Thoracic aorta (tissue), 2 donors: Measurements from ENCODE around the gene OSM. TPM values are rescaled to one million over a fixed set of nuclear protein-coding genes. Genes with fewer than 3 reads are reported as not detected.
"Not testable (repeated sequence)": the region's sequence is repeated elsewhere in the genome, so short reads cannot be mapped to it uniquely, and the experiment has no call there.

Experiments used
- ATAC-seq: fragments of 150-250 bp; one replicate; pipeline ENCODE4 v1.8.0; 2017; ENCODE audit warnings: low read depth; ENCODE audit not compliant: insufficient number of reproducible peaks, low FRiP score
- DNase-seq: peaks from one replicate; pipeline ENCODE4 v3.0.0-alpha.2; 2020; ENCODE audit warnings: low spot score
- H3K27ac ChIP-seq, 2 donors: fragments of 200-600 bp; sonication (generic); 1 replicate in 1 of 2; 2 replicates in 1 of 2; pipeline ENCODE4 v1.5.1; 2016; ENCODE audit warnings: mild to moderate bottlenecking in 2 of 2, moderate library complexity in 2 of 2
- H3K27me3 ChIP-seq: fragments of 200-600 bp; sonication (generic); replicated peaks from 2 replicates; pipeline ENCODE4 v1.6.0; 2016; ENCODE audit warnings: mild to moderate bottlenecking; ENCODE audit not compliant: insufficient read depth
- H3K36me3 ChIP-seq: fragments of 200-600 bp; sonication (generic); one replicate; pipeline ENCODE4 v1.5.1; 2016
- H3K4me1 ChIP-seq, 2 donors: fragments of 200-600 bp; sonication (generic); 1 replicate in 1 of 2; 2 replicates in 1 of 2; pipeline versions ENCODE4 v1.5.1 to v1.6.0; 2016; ENCODE audit warnings: low read depth in 2 of 2, mild to moderate bottlenecking in 1 of 2; ENCODE audit not compliant: control insufficient read depth in 1 of 2
- H3K4me3 ChIP-seq: fragments of 200-600 bp; sonication (generic); 2 replicates; pipeline ENCODE4 v1.5.1; 2016; ENCODE audit warnings: mild to moderate bottlenecking
- H3K9me3 ChIP-seq: fragments of 200-600 bp; sonication (generic); 2 replicates; pipeline ENCODE4 v1.5.1; 2016
- CTCF ChIP-seq: fragments of 200-600 bp; sonication (generic); IDR thresholded peaks from one replicate; pipeline ENCODE4 v1.5.1; 2019; ENCODE audit warnings: antibody characterized with exemption
- total RNA-seq, 2 donors: library from RNA; depleted of rRNA; stranded (reverse); fragments of >200 nt; gene quantifications; one replicate each; pipeline versions ENCODE4 v1.1.0 to v1.2.3, GENCODE V29; 2016

OSM gene
- total RNA-seq, 2 donors from 2014 or later: 3.5 to 27.1 TPM

GRCh38 chr22:30217698-30218560, 48.7 kb downstream of the OSM start:
- H3K4me3 ChIP-seq: peak overlapping the region; percentile 56
- peak; percentile 37 for DNase-seq
- H3K36me3 ChIP-seq: no peaks in the 10 kb centered on the region
- peak; percentile 56 for ATAC-seq
- H3K27me3 ChIP-seq: no peaks in the 10 kb centered on the region
- H3K27ac ChIP-seq: peak overlapping the region; percentile 32 to 83
- no peaks in the 10 kb centered on the region for H3K9me3 ChIP-seq
- TF ChIP-seq CTCF: no peak
- H3K4me1 ChIP-seq: peaks cover 6 to 19% of the 10 kb centered on the region in 2 donors

GRCh38 chr22:30216710-30217109, 49.9 kb downstream of the OSM start:
- ATAC-seq (no peak), DNase-seq (no peak)
- H3K9me3 ChIP-seq: no peaks in the 10 kb centered on the region
- TF ChIP-seq CTCF: no peak
- no peak overlapping the region for H3K4me3 ChIP-seq
- H3K27me3 ChIP-seq: no peaks in the 10 kb centered on the region
- no peaks in the 10 kb centered on the region for H3K36me3 ChIP-seq
- H3K4me1 ChIP-seq: peaks cover 6 to 22% of the 10 kb centered on the region in 2 donors
- H3K27ac ChIP-seq: no peak overlapping the region

GRCh38 chr22:30216272-30216671, 50.4 kb downstream of the OSM start:
- not testable (repeated sequence) for H3K9me3 ChIP-seq, H3K27ac ChIP-seq, H3K27me3 ChIP-seq, ATAC-seq, H3K4me3 ChIP-seq, H3K36me3 ChIP-seq, DNase-seq
- H3K4me1 ChIP-seq: peaks cover 6 to 22% of the 10 kb centered on the region in 2 donors

- H3K9me3 ChIP-seq: no peaks in the 10 kb centered on the region
- no peak for DNase-seq
- H3K4me3 ChIP-seq: no peak overlapping the region
- H3K27ac ChIP-seq: no peak overlapping the region
- H3K36me3 ChIP-seq: no peaks in the 10 kb centered on the region
- H3K27me3 ChIP-seq: no peaks in the 10 kb centered on the region
- H3K4me1 ChIP-seq: peaks cover 6 to 22% of the 10 kb centered on the region in 2 donors
- no peak for TF ChIP-seq CTCF
- ATAC-seq: no peak
Observed at GRCh38 chr22:30214703-30215407, 51.8 kb downstream of the OSM start.

- H3K36me3 ChIP-seq: no peaks in the 10 kb centered on the region
- H3K27ac ChIP-seq: no peak overlapping the region
- peak; percentile 21 for ATAC-seq
- TF ChIP-seq CTCF: no peak
- no peaks in the 10 kb centered on the region for H3K9me3 ChIP-seq
- H3K27me3 ChIP-seq: no peaks in the 10 kb centered on the region
- H3K4me1 ChIP-seq: peaks cover 7 to 29% of the 10 kb centered on the region in 2 donors
- no peak for DNase-seq
- no peak overlapping the region for H3K4me3 ChIP-seq
Observed at GRCh38 chr22:30212996-30213441, 53.6 kb downstream of the OSM start.

Other genes starting within 250 kb of the OSM start
- not detected for gene HORMAD2, start 186.4 kb downstream of the OSM start, total RNA-seq
- 10 to 100 TPM in 1 of 2 donors, 1 to 10 TPM in 1; 1.4 to 11.3 TPM for gene LIF, start 20.1 kb downstream of the OSM start, total RNA-seq
- 10 to 100 TPM in 1 of 2 donors, 1 to 10 TPM in 1; 7.5 to 22.6 TPM for gene CASTOR1, start 22.7 kb upstream of the OSM start, total RNA-seq
- gene TBC1D10A, start 60.1 kb upstream of the OSM start, total RNA-seq: 10 to 100 TPM; 31.5 to 54.2 TPM
- 10 to 100 TPM; 56.7 to 77.0 TPM for gene SF3A1, start 90.0 kb upstream of the OSM start, total RNA-seq
- gene CCDC157, start 90.2 kb upstream of the OSM start, total RNA-seq: 1 to 10 TPM in 1 of 2 donors, under 1 TPM in 1; 0.27 to 2.9 TPM
- gene RNF215, start 120.6 kb upstream of the OSM start, total RNA-seq: 10 to 100 TPM; 11.4 to 11.6 TPM
- gene SEC14L2, start 130.2 kb upstream of the OSM start, total RNA-seq: 10 to 100 TPM in 1 of 2 donors, 1 to 10 TPM in 1; 6.4 to 18.3 TPM
- gene MTFP1, start 158.9 kb upstream of the OSM start, total RNA-seq: 1 to 10 TPM; 1.9 to 6.4 TPM
- not detected for gene SEC14L3, start 205.2 kb upstream of the OSM start, total RNA-seq
- gene SEC14L4, start 238.8 kb upstream of the OSM start, total RNA-seq: not detected